WTC11 (cell line): ENCODE data around the gene RAP1GAP. TPM values are rescaled to one million over a fixed set of nuclear protein-coding genes. Genes with fewer than 3 reads are reported as not detected.

Experiments
- ATAC-seq: fragments of 200-7000 bp; cut with Tn5 transposase; 2 replicates; pipeline ENCODE4 v1.10.0; 2021; ENCODE audit warnings: mild to moderate bottlenecking, moderate library complexity
- CTCF ChIA-PET: fragments of 300-600 bp; sonication (Branson Sonifier 250); formaldehyde crosslinking; loops from one replicate; lab custom pipeline; 2021; ENCODE audit warnings: antibody characterized with exemption; lab: Charles Lee
- POLR2A ChIA-PET: fragments of 350-600 bp; sonication (Branson Sonifier 250); formaldehyde crosslinking; loops from one replicate; lab custom pipeline; 2021; ENCODE audit warnings: antibody characterized with exemption; lab: Charles Lee
- DNase-seq: peaks from one replicate; pipeline ENCODE4 v3.0.0; 2021; ENCODE audit warnings: low spot score
- H3K27ac Mint-ChIP-seq: 2 replicates; pipeline ENCODE4 v1.8.0; 2021; ENCODE audit warnings: mixed read lengths
- H3K27me3 Mint-ChIP-seq: 2 replicates; pipeline ENCODE4 v1.8.0; 2021; ENCODE audit warnings: low read depth, mild to moderate bottlenecking, moderate library complexity, mixed read lengths
- H3K36me3 Mint-ChIP-seq: 2 replicates; pipeline ENCODE4 v1.8.0; 2021; ENCODE audit warnings: mixed read lengths
- H3K4me1 Mint-ChIP-seq: 2 replicates; pipeline ENCODE4 v1.8.0; 2022; ENCODE audit warnings: mixed read lengths
- H3K4me3 Mint-ChIP-seq: 2 replicates; pipeline ENCODE4 v1.8.0; 2021; ENCODE audit warnings: mild to moderate bottlenecking, moderate library complexity, mixed read lengths
- H3K9me3 Mint-ChIP-seq: 2 replicates; pipeline ENCODE4 v1.8.0; 2021; ENCODE audit warnings: mixed read lengths
- ATF2 ChIP-seq: sonication (generic); formaldehyde crosslinking; IDR thresholded peaks from 2 replicates; pipeline ENCODE4 v1.8.1; 2022; ENCODE audit warnings: low read depth, missing genetic modification reagents, borderline replicate concordance
- CREB1 ChIP-seq: sonication (generic); formaldehyde crosslinking; IDR thresholded peaks from 2 replicates; pipeline ENCODE4 v1.8.0; 2023; ENCODE audit warnings: mild to moderate bottlenecking, missing genetic modification reagents
- E2F5 ChIP-seq: sonication (generic); formaldehyde crosslinking; IDR thresholded peaks from 2 replicates; pipeline ENCODE4 v1.8.1; 2022; ENCODE audit warnings: mild to moderate bottlenecking, moderate library complexity, missing genetic modification reagents
- EMX1 ChIP-seq: fragments of 250-450 bp; sonication (Bioruptor Pico); IDR thresholded peaks from 2 replicates; pipeline ENCODE4 v1.8.0; 2021; ENCODE audit warnings: mild to moderate bottlenecking
- FOXK1 ChIP-seq: sonication (generic); formaldehyde crosslinking; IDR thresholded peaks from 2 replicates; pipeline ENCODE4 v1.8.0; 2022; ENCODE audit warnings: mild to moderate bottlenecking, moderate library complexity, missing genetic modification reagents
- GABPB1 ChIP-seq: sonication (generic); formaldehyde crosslinking; IDR thresholded peaks from 2 replicates; pipeline ENCODE4 v1.8.1; 2023; ENCODE audit warnings: mild to moderate bottlenecking, missing genetic modification reagents
- IRF1 ChIP-seq: sonication (generic); formaldehyde crosslinking; IDR thresholded peaks from 2 replicates; pipeline ENCODE4 v1.8.0; 2023; ENCODE audit warnings: missing genetic modification reagents
- JAZF1 ChIP-seq: fragments of 250-450 bp; sonication (Bioruptor Pico); IDR thresholded peaks from 2 replicates; pipeline ENCODE4 v1.9.0; 2021; ENCODE audit warnings: moderate library complexity, mild to moderate bottlenecking, inconsistent platforms
- PRDM15 ChIP-seq: sonication (generic); formaldehyde crosslinking; IDR thresholded peaks from 2 replicates; pipeline ENCODE4 v1.8.0; 2022; ENCODE audit warnings: missing genetic modification reagents
- USF1 ChIP-seq: sonication (generic); formaldehyde crosslinking; IDR thresholded peaks from 2 replicates; pipeline ENCODE4 v1.8.0; 2022; ENCODE audit warnings: mild to moderate bottlenecking, missing genetic modification reagents
- ZNF512 ChIP-seq: sonication (generic); formaldehyde crosslinking; IDR thresholded peaks from 2 replicates; pipeline ENCODE4 v1.8.1; 2022; ENCODE audit warnings: missing genetic modification reagents, borderline replicate concordance
- ZNF532 ChIP-seq: fragments of 250-450 bp; sonication (Bioruptor Pico); IDR thresholded peaks from 2 replicates; pipeline ENCODE4 v1.9.0; 2021; ENCODE audit warnings: mild to moderate bottlenecking, borderline replicate concordance
- total RNA-seq: library from RNA; stranded (reverse); gene quantifications from 3 replicates; pipeline ENCODE4 v1.2.3, GENCODE V29; 2021

The RAP1GAP gene
- total RNA-seq, 1 experiment from 2014 or later, result 7.6 TPM

- no peak for ATAC-seq
- TF ChIP-seq IRF1 (CRISPR knock-in tag), result no peak
- TF ChIP-seq GABPB1 (CRISPR knock-in tag), result no peak
- TF ChIP-seq CREB1, result no peak
- TF ChIP-seq FOXK1 (CRISPR knock-in tag), result no peak
- no peak for TF ChIP-seq EMX1
- no peak for TF ChIP-seq ZNF512 (CRISPR knock-in tag)
- TF ChIP-seq JAZF1 (CRISPR knock-in tag), result no peak
- no peak for TF ChIP-seq USF1 (CRISPR knock-in tag)
- no peak for TF ChIP-seq E2F5 (CRISPR knock-in tag)
- TF ChIP-seq ZNF532, result no peak
- TF ChIP-seq ATF2 (CRISPR knock-in tag), result no peak
- no peak for TF ChIP-seq PRDM15 (CRISPR knock-in tag)
- Mint-ChIP-seq H3K4me3 (no peak overlapping the region), H3K4me1 (peaks cover 14% of the 10 kb centered on the region), H3K27ac (no peak overlapping the region), H3K9me3 (no peaks in the 10 kb centered on the region), H3K27me3 (peaks cover 18% of the 10 kb centered on the region), H3K36me3 (no peaks in the 10 kb centered on the region)
- CTCF ChIA-PET, result no interaction called here
- POLR2A ChIA-PET, result no interaction called here
- no peak for DNase-seq
Observed at GRCh38 chr1:21653744-21654100, 15.4 kb downstream of the RAP1GAP start.
